NB4 (cell line): ENCODE results near the gene FNBP1L.

ENCODE experiments used
- CTCF ChIP-seq: IDR thresholded peaks from one replicate; pipeline ENCODE4 v1.5.1; 2012; ENCODE audit warnings: low read depth, low read length
- MAX ChIP-seq: IDR thresholded peaks from 2 replicates; pipeline ENCODE4 v1.6.1; 2011; ENCODE audit warnings: low read depth, low read length
- MYC ChIP-seq: IDR thresholded peaks from 2 replicates; pipeline ENCODE4 v1.6.1; 2011; ENCODE audit warnings: low read depth, low read length
- POLR2A ChIP-seq: IDR thresholded peaks from 2 replicates; pipeline ENCODE4 v1.6.1; 2011; ENCODE audit warnings: mild to moderate bottlenecking; ENCODE audit not compliant: insufficient read length; ENCODE audit errors: extremely low read depth

GRCh38 chr1:93516164-93516563 is 68.2 kb downstream of the FNBP1L start:
- TF ChIP-seq CTCF (no peak), POLR2A (no peak), MAX (no peak), MYC (no peak)
